Measurements from ENCODE around the gene NPC1L1.
A peak's percentile ranks its signal among the peaks of the same experiment; 100 is the strongest.
"Not testable (repeated sequence)": the region's sequence is repeated elsewhere in the genome, so short reads cannot be mapped to it uniquely, and the experiment has no call there.

Gene NPC1L1

GRCh38 chr7:44534501-44534900 lies 6.6 kb downstream of the NPC1L1 start:
- peak; percentile 81 for DNase-seq

DNA sequence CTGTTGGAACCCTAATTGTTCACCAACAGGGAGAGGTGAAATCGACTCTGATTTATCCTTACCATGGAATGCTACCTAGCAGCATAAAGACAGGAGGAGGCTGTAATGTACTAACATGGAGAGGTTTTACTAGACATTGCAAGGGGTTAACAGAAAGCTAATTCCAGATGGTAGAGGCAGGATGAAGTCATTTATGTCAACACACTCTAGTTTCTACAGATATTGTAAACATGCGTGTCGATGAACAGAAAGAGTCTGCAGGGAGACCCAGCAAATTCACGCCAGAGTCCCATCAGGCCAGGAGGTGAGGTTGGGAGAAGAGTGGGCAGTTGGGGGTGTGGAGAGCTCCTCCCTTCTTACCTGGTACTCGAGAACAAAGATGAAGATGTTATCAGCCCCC lies 7.0 kb downstream of the NPC1L1 start:
- peak; percentile 80 for DNase-seq

GRCh38 chr7:44533301-44534055 lies 7.7 kb downstream of the NPC1L1 start:
- peak; percentile 43 for DNase-seq

DNA sequence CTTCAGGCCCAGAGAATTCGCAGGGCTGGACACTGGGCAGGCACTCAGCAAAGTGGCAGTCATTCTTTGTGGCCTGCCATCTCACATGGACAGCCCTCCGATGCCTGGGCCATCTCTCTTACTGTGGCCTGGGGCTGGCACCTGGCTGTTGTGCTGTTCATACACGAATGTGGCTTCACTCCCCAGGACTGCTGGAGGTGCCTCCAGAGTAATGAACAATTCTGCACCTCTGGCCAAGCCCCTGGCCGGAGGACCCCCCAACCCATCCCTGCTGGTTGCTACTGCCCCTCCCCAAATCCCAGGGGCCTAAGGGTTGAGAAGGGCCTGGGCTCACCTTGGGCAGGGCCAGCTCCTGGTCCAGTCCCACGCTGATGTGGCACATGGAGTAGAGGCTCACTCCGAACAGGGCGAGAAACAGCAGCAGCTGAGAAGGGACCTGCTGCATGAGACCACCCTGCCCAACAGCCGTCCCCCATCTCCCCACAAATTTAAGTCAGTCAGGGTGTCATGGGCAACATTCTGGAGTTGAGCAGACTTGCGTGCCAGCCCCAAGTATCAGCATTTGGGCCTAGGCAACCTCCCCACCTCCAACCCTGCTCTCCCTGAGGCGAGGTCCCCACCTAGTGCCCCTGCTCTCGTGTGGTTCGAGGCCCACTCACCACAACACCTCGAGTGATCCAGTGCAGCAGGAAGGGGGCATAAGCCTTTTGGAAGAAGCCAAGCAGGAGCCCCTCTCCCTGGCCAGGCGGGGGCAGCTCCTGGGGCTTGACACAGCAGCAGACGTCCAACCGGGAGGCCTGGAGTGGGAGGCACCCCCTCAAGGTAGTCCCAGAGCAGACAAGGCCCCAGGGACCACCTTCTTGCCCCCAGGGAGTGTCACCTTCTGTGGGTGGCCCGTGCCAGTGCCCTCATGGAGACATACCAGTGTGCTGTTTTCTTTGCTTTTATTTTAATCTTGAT lies 9.4 kb downstream of the NPC1L1 start:
- no peak for DNase-seq

GRCh38 chr7:44530990-44531389 lies 10.1 kb downstream of the NPC1L1 start:
- no peak for DNase-seq

DNA sequence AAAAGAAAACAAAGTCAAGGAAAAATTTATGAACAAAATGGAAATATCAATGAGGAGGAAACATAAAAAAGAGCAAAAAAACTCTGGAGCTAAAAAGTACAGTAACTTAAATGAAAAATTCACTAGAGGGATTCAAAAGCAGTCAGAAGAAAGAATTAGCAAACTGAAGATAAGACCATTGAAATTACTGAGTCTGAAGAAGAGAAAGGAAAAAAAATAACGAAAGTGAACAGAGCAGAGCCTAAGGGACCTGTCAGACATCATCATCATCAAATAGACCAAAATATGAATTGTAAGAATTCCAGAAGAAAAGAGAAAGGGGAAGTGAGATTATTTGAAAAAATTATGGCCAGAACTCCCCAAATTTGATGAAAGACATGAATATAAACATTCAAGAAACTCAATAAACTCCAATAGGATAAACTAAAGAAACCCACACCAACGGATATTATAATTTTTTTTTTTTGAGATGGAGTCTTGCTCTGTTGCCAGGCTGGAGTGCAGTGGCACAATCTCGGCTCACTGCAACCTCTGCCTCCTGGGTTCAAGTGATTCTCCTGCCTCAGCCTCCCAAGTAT lies 16.2 kb downstream of the NPC1L1 start:
- DNase-seq: no peak

- DNase-seq: no peak
These were observed 18.8 kb downstream of the NPC1L1 start for GRCh38 chr7:44522315-44522714.

GRCh38 chr7:44521347-44522095 lies 19.6 kb downstream of the NPC1L1 start:
- DNase-seq: no peak

DNA sequence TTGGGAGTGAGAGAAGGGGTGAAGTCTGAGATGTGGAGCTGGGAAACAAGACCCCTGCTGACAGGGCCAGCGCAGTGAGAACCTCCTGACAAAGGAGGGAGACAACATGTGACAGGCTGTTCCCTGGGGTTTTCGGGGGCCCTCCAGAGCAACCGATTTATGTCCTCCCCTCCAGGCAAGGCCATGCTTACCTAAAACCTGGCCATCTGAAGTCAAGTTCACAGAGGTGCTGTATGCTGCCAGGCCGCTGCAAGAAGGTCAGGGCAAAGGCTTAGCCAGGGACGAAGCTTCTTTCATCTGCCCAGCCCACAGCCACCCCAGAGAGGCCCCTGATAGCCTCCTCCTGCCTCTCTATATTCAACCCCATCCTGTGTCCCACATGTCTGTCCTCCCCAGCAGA lies 20.6 kb downstream of the NPC1L1 start:
- DNase-seq: no peak

DNA sequence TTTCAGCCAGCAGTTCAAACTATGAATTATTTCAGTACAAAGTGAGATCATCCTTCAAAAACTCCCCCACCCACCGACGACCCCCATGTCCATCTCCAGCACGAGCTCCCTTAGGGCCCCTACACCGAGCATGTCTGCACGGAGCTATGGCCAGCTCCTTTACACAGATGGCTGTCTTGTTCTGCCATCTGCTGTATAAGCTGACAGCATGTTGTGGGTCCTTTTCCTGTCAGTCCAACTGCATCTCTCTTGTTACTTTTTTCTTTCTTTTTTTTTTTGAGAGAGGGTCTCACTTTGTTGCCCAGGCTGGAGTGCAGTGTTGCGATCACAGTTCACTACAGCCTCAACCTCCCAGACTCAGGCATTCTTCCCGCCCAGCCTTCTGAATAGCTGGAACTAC lies 21.6 kb downstream of the NPC1L1 start:
- peak; percentile 18 for DNase-seq

DNA sequence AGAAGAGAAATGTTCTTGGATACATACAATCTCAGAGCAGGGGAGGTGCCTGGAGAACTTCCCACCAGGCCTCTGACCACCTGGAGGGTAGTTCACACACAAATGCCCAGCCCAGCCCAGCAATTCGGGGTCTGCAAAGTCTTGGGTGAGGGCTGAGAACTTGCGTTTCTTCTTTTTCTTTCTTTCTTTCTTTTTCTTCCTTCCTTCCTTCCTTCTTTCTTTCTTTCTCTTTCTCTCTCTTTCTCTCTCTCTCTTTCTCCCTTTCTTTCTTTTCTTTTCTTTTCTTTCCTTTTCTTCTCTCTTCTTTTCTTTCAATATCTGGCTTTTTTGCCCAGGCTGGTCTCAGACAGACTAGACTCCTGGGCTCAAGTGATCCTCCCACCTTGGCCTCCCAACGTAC lies 22.4 kb downstream of the NPC1L1 start:
- no peak for DNase-seq

DNA sequence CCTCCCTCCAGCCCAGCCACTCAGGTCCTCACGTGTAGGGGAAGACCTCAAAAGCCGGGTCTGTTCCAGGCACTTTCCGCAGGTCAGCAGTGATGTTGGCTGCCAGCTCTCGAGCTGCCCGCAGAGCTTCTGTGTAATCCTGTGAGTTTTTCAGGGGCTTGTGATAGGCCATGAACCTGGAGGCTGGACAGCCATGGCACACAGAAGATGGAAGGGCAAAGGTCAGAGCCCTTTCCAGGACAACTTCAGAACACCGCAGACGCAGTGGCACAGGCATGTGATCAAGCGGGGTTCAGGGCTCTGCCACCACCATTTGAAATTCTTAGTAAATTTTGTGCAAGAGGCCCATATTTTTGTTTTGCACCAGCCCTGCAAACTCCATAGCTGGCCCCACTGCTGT lies 24.0 kb downstream of the NPC1L1 start:
- no peak for DNase-seq

DNA sequence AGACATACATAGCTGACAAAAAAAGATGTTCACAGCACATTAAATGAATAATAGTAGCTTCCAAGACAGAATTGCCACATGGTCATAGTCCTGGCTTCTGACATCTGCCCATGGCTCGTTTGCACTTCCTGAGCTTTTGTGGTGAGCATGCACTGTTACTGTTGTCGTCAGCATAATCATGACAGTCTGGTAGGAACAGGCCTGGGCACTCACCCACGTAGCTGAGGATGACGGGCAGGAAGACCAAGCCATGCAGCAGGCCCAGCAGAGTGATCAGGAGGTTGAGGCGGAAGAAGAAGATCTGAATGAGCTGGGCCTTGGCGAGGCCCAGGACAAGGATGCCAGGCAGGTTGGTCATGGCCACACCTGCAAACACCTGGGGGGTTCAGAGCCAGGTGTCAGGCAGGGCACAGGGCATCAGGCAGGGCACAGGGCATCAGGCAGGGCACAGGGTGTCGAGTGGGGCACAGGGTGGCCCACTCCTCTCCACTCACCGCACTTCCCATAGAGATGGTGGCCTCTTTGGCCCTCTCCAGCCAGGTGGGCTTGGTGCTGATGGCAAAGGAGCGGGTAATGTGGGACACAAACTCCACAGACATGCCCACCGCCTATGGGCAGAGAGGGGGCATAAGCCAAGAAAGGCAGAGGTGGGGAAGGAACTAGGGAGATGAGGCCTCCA lies 25.4 kb downstream of the NPC1L1 start:
- no peak for DNase-seq

DNA sequence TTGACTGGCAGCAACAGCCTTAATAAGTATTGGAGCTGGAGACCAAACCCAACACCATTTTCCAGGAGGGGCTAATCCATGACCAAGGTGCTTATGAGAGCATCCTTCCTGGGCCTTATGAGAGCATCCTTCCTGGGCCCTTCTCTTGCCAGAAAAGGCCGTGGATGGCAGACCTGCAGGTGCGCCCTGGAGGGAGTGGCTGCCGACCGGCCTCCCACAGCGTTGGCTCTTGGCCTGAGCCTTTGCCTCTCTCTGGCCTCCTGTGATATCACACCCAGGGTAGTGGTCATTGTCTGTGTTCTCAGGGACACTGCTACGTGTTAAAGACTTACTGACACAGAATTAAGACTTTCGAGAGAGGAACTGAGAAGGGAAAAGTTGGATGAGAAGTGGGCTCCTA lies 28.4 kb downstream of the NPC1L1 start:
- no peak for DNase-seq

GRCh38 chr7:44511863-44512468 lies 29.2 kb downstream of the NPC1L1 start:
- no peak for DNase-seq

- no peak for DNase-seq
These were observed 29.9 kb downstream of the NPC1L1 start for GRCh38 chr7:44511236-44511635.

- no peak for DNase-seq
These were observed 32.7 kb downstream of the NPC1L1 start for GRCh38 chr7:44508328-44509030.

- not testable (repeated sequence) for DNase-seq
These were observed 34.4 kb downstream of the NPC1L1 start for GRCh38 chr7:44506592-44507288.

DNA sequence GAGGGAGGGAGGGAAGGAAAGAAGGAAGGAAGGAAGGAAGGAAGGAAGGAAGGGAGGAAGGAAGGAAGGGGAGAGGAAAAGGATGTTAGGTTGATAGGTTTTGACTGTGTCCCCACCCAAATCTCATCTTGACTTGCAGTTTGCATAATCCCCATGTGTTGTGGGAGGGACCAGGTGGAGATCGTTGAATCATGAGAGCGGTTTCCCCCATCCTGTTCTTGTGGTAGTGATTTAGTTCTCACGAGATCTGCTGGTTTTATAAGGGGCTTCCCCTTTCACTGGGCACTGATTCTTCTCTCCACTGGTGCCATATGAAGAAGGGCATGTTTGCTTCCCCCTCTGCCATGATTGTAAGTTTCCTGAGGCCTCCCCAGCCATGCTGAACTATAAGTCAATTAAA lies 35.5 kb downstream of the NPC1L1 start:
- no peak for DNase-seq

- no peak for DNase-seq
These were observed 42.7 kb downstream of the NPC1L1 start for GRCh38 chr7:44498230-44498954.
